Measurements from ENCODE around the gene ADGRD1.

The ADGRD1 gene

DNA sequence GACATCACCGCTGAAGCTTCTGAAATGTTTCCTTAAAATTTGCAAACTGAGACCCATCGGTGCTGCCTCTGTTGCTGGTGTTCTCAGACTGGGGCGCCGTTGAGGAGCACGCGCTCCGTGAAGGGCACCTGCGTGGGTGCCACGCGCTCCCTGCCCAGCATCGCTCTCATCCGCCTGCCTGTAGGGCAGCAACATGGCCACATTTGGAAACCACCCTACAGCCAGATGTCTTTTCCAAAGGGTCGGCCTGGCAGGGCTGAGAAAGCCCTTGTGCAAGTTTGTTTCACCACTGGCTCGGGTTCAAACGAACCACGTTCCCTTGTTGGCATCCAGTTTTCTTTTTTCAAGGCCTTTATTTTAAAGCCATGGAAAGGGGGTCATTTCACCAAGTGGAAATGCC is 13.9 kb downstream of the ADGRD1 start:
- no peak for DNase-seq

DNA sequence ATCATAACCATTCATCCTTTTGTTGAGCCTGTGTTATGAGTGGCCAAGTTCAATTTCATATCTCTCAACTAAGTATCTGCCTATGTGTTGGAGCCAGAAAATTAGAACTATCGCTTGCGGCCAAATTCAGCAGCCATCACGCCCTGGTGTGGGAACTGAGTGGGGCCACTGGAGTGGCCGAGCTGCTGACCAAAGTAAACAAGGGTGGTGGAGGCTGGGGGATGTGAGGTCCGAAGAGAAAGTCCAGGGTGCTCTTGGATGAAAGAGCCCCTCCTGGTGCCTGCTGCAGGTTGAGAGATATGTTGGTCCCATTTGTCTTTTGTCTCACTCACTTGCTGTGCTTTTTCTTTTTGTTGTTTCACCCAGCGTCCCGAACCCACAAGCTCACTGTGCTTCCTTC is 14.9 kb downstream of the ADGRD1 start:
- no peak for DNase-seq

DNA sequence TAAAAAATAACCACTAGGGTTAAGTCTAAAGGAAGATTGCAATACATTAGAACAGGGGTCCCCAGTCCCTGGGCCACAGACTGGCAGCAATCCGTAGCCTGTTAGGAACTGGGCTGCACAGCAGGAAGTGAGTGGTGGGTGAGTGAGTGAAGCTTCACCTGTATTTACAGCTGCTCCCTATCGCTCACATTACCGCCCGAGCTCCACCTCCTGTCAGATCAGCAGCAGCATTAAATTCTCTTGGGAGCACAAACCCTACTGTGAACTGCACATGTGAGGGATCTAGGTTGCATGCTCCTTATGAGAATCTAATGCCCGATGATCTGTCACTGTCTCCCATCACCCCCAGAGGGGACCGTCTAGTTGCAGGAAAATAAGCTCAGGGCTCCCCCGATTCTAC is 15.5 kb downstream of the ADGRD1 start:
- DNase-seq = no peak

DNA sequence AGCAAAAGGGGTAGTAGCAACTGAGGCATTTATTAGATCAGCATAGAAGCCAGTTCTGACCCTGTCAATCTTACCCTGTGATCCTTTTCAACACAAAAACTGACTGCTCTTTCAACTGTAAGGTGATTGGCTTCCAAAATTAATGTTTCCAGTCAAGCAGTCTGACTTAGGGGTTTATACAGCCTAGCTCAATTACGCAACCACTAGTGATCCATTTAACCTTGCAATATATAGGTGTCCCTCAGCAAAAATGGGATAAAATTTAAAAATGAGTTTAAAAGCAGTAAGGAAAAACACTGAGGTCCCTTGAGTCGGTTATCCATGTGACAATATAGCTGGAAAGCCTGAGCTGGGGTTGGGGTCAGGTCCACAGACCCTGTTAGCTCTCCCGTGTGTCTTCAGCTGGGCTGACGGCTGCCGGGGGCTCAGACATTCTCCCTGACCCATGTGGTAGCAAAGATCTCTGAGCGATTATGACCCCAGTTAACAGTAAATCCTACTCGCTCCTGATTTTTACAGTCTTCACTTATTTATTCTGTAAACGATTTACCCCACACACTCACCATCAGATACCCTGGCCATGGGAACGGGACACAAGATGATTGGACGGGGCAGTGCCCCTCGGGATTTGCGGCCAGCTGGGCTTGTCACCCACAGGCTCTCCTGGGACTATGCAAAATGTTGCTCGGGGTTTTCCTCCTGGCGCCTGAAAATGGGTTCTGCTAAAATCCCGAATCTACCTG is 16.6 kb downstream of the ADGRD1 start:
- no peak for DNase-seq

DNA sequence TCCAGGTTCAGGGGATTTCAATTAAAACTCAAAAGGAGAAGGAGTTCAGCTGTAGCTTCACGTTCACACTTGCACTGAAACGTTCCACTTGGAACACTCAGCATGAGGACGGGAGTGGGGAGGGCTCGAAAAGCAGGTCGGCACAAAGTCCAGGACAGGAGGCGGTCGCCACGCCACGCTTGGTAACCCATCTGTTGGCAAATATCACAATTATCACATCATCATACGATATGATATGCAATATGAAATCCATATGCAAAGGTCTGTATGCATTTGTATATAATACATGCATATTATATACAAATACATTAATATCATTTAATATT is 17.2 kb downstream of the ADGRD1 start:
- no peak for DNase-seq

DNA sequence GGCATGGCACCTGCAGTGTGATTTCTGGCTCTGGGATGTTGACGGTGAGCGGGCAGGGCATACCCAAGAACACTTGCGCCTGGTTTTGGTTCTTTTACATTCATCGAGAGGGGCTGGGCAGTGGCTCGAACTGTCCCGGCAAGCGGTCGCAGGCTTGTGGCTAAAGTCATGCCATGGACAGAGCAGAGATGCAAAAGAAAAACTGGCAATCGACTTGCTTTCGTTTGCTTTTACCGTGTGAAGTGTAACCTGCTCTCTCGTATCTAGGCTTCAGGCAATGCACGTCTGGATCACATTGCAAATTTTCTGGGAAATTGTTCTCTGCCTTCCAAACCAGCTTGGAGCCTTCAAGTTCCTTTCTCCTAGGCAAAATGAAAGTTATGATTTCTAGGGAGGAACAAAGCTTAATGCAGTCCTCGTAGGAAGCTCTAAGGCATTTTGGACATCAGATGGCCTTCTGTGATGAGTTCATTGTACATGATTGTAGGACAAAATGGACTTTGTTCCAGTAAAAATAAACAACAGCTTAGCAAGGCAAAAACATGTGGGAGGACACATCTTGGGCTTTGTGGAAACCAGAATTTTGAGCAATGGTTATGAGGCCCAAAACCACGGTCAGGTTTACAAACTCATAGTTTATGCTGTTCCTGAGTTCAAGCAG is 18.3 kb downstream of the ADGRD1 start:
- DNase-seq = no peak

DNA sequence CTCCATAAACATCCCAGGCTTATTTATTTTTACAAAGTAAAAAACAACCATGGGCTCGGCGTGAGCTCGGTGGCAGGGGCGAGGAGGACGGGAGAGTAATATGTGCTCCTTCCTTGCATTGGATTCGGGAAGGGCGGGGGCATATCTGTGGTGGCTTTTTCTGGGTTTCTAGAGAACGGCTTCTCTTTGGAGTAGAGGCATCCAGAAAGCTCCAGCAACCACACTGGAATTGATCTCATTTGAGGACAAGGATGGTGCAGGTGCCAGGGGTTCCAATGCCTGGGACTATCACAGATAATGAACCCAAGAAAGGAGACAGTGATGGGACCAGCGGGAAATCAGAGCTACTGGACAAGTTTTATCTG is 18.9 kb downstream of the ADGRD1 start:
- no peak for DNase-seq

DNA sequence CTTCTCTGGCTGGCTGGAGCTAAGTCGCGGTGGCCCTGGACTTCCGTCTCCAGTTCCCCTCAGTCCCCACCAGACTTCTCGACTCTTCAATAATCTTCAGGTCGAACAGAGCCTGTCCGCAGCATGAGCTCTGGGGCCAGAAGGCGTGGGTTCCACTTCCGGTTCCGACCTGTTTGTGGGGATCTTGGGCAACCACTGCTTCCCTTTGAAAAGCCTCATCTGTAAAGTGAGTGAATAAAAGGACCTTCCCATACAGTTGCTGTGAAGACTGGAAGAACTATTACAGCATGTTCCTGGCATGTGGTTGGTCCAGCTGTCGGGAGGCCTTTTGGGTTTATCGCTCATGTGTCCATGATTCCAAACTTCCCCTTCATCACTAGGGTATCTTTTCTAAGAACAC is 19.4 kb downstream of the ADGRD1 start:
- DNase-seq = no peak

DNA sequence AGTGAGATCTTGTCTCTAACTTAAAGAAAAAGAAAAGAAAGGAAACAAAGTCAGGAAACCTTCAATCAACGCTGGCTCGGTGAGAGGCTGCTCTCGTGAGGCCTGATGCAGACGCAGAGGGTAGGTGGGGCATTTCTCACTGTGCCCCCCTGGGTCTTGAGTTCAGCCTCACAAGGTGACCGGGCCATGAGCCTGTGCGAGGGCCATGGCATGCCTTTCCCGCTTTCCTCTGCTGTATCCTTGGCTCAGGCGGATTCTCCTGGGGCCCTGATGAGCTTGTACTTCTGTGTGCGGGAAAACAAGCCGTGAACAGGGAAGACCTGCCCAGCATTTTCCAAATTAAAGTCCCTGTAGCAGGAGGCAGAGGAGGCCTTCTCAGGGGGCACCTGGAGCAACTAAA is 20.2 kb downstream of the ADGRD1 start:
- DNase-seq = no peak

DNA sequence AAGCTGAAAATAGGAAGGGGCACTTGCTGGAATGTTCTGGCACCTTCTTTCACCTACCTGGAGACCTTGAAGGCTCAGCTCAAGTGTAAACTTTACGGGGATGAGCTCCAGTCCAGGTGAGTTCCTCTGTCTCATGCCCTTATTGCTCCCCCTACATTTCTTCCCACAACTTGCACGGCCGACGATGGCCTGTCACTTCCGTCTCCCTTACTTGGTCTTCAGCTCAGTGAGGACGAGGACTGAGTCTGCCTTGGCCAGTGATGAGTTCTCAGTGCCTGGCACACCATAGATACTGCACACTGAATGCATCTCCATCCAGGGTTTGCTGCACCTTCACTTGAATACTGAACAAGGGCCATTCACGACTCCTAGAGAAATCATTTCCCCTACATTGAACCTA is 21.4 kb downstream of the ADGRD1 start:
- no peak for DNase-seq

DNA sequence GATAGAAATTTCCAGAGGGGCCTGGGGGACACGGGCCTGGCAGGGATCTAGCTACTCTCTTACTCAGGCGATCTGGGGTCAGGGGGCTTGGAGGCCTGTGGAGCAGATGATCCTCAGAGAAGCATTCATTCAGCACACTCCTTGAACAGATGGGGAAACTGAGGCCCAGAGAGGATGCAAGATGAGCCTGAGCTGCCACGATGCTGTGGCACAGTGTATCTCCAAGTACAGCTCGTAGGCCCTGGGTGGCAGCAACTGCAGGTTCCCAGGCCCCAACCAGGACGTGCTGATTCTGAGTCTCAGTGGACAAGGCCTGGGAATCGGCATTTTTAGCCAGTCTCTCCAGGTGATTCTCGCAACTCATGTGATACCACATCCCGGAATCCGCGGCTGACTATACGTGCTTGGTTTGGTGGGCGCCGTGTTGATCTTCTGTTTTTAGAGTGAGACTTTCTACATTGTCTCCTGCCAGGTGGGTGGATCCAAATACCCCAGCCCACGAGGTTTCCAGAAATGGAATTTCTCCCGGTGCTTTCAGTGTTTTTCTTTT is 22.5 kb downstream of the ADGRD1 start:
- no peak for DNase-seq

DNA sequence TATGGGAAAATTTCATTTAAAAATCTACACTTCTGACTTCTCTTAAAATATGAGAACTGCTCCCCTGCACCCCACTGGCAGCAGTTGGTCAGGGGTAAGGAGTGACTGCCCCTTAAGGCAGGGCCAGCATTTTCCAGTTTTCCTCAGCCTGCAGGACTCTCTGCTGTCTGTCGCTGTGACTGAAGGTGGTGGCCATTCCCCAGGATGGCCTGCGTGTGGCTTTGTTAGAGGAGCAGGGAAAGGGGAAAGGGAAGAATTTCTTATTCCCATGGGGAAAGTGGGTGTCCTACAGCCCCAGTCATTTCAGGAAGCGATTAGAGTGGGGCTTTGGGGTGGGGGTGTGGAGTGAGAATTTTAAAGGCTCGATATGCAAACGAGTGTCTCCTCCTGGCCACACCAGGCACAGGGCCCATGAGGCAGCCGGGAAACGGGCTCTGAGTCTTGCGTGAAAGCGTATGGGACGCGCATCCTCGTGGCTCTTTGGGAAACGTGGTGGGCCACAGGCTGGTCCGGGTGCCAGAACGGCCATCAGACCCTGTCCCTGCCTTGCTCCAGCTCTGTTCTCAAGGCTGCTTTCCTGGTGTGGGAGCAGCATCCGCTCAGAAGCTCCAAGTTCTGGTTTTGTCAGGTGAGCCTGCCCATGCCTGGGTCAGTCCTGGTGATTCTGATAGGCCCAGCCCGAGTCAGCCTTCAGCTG is 23.5 kb downstream of the ADGRD1 start:
- no peak for DNase-seq

DNA sequence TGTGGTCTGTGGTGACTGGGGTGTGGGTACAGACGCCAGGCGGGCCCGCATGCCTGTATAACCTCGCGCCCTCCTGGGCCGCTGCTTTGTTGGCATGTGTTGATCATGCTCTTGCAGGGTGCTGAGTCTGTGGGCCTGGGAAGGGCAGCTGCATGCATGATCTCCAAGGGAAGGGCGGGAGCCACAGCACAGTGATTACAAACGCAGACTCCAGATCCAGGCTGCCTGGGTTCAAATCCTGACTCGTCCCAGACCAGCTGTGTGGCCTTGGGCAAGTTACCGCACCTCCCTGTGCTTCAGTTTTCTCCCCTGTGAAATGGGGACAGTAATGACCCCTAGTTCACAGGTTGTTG is 24.0 kb downstream of the ADGRD1 start:
- DNase-seq = no peak

DNA sequence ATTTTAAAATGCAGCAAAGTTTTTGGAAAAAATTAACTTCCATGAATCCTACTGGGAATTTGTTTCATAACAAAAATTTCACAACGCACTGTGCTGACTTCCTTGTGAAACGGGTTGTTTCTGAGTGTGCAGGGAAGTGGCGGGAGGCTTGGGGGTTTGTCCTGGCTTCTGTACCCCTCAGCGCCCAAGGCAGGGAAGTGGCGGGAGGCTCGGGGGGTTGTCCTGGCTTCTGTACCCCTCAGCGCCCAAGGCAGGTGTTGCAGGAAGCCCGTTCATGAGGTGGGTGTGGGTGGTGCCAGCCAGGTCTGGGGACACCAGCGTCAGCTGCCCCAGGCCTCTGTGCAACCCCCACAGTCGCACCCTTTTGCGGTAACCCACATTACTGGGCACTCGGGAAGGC is 25.1 kb downstream of the ADGRD1 start:
- no peak for DNase-seq

DNA sequence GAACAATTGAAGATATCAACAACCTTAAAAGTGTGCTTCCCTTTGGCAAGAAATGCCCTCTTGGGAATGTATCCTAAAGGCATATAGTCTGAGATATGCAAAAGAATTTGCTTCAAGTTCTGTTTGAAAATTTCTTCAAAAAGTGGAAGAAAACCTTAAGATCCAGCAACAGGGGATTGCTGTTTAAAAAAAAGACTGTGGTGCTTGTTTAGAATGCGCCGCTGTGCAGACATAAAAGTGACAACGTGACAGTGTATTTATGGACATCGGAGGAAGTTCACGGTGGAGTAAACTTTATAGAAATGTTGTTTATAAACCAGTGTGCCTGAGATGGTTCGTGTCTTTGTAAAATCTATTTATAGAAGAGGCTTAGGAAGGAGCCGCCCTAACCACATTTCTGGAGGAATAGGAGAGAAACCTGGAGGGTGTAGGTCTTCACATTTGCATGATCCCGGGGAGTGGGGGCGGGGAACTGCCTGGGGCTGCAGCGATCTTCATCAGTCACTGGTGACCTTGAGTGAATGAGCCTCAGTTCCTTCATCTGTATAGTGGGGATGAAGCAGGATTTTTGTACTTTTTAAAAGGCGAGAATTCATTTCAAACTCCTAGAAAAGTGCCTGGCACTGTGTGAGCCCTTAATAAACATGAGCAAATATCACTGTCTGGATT is 27.5 kb downstream of the ADGRD1 start:
- DNase-seq = no peak

DNA sequence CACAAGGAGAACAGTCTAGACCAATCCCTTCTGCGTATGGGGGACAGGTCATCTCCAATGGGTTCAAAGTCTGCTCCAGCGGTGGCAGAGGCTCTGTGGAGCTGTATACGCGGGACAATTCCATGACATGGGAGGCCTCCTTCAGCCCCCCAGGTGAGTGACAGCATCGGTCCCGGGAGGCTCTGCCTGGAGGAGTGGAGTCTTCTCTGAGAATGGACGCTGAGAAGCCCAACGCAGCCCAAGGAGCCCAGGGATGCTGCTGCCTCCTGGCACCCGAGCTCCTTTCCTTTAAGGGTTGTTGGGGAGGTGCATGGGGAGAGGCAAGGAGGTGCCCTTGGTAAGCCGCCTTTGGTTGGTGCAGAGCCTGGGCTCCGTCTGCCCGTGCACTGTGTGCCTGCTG is 28.2 kb downstream of the ADGRD1 start:
- DNase-seq = no peak

DNA sequence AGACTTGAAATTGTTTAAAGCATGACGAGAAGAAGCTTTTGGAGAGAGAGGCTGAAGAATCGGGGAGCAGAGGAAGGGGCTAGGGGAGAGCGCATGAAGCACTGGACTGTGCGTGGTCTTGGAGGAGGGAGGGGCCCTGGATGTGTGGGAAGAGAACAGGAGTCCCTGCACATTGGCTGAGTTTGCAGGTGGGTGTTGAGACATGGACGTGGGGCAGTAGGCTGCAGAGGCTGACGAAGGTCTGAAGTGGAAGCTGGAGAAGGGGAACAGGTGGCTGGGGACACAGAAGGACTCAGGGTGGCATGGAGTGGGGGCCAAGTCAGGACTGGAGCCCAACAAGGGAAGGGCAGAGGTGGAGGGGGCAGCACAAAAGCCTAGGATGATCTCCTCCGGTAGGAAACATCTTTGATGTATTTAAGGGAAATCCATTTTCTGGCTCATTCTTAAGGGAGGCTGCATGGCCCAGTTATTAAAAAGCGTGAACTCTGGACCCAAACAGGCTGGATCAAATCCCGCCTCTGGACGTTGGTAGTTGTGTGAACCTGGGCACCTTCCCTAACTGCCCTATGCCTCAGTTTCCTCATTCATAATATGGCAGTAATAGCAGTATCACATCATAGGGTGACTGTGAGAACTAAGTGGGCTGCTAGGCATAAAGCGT is 29.0 kb downstream of the ADGRD1 start:
- DNase-seq = no peak

DNA sequence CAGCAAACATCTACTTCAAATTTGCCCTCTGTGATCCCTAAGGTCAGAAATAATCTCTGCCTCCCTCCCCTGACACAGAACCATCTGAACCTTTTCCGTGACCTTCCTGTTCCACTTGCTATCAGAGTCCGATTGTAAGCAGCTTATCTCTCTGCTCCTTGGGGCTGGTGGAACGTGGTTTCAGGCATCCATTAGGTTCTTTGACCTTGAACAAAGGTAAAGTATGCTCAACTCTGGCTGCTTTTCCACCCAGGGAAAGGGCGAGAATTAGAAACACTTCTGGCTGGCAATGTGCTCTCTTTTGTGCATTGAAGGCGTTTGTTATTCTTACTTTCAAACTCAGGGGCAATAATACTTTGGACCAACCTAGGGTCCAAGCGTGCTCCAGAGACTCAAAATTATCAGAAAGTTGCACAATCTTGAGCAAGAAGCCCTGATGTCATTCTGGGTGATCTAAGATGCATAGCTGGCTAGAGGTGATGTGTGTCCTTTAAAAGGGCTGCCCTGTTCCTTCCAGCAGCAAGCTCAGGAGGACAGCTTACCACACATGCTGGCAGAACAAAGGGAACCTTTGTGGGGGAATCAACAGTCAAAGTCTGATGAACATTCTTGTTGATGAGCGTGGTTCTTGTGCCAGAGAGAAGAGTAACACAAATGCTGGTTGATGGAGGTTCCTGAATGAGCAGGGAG is 29.8 kb downstream of the ADGRD1 start:
- DNase-seq = no peak

DNA sequence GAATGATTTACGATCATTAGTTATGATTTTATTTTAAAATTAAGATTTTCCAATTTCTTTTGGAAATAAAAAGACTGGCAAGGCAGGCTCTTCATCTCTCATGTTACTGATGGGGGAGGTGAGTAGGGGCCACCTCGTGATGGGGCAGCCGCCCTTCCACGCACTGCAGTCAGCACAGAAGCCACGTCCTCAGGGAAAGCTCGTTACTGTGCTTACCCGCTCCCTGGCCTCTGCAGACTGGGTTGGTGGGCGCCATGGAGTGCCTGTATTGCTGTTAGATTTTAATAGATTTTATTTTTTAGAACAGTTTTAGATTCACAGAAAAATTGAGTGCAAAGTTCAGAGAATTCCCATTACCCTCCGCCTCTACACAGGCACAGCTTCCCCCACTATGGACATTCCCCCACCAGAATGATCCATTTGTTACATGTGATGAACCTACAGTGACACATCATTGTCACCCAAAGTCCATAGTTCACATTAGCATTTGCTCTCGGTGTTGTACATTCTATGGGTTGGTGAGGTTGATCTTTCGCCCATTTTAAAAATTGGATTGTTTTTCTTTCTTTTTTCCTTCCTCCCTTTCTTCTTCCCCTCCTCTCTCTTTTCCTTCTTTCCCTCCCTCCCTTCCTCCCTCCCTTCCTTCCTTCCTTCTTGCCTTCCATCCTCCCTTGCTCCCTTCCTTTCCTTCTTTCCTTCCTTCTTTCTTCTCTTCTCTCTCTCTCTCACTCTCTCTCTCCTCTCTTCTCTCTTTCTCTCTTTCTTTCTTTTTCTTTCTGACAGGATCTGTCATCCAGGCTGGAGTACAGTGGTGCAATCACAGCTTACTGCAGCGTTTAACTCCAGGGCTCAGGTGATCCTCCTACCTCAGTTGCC is 30.7 kb downstream of the ADGRD1 start:
- DNase-seq = no peak

DNA sequence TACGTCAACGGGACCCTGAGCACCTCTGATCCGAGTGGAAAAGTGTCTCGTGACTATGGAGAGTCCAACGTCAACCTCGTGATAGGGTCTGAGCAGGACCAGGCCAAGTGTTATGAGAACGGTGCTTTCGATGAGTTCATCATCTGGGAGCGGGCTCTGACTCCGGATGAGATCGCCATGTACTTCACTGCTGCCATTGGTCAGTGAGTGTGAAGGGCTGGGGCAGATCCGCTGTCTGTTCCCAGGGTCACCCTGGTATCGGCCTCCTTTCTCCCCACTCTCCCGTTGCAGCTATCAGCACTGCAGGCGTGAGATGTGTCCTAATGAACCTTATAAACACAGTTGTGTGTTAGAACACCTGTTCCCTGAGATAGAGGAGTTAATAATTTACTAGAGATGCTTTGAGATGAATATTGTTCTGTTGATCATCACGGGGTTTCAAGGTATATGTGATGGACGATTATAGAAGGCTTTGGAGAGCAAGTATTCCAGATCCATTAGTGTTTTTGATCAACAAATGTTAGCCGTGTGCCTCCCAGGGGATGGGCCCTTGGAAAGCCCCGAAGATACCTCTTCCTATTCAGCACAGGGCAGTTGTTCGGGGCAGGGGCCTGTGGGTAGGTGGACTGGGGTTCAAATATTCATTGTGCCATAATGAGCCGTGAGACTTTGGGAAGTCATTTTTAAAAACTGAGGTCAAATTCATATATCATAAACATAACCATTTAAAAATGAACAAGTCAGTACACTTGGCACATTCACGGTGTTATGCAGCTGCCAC is 33.6 kb downstream of the ADGRD1 start:
- DNase-seq = no peak

DNA sequence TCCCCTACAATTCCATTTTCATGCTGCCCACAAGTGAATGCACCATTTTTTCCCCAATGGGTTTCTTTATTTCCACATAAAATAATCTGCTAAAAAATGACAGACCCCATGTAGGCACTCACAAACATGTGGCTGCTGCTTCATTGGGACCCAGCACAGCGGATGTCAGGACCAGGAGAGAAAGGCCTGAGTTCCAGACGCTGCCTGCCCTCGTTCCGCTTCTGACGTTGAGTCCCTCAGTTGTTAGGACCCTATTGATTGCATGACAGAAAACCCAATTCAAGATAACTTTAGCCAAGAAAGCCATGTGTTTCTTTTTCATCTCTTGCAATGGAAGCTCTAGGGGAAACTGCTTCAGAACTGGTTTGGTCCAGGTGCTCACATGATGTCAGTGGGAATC is 34.6 kb downstream of the ADGRD1 start:
- DNase-seq = no peak

All from NCI-H187 treated with DMSO at 0.1 percent for 48 hours (cell line).